ENCODE results near the gene TPRG1L.
A peak's percentile ranks its signal among the peaks of the same experiment; 100 is the strongest.
"Not testable (repeated sequence)": the region's sequence is repeated elsewhere in the genome, so short reads cannot be mapped to it uniquely, and the experiment has no call there.

TPRG1L gene

DNA sequence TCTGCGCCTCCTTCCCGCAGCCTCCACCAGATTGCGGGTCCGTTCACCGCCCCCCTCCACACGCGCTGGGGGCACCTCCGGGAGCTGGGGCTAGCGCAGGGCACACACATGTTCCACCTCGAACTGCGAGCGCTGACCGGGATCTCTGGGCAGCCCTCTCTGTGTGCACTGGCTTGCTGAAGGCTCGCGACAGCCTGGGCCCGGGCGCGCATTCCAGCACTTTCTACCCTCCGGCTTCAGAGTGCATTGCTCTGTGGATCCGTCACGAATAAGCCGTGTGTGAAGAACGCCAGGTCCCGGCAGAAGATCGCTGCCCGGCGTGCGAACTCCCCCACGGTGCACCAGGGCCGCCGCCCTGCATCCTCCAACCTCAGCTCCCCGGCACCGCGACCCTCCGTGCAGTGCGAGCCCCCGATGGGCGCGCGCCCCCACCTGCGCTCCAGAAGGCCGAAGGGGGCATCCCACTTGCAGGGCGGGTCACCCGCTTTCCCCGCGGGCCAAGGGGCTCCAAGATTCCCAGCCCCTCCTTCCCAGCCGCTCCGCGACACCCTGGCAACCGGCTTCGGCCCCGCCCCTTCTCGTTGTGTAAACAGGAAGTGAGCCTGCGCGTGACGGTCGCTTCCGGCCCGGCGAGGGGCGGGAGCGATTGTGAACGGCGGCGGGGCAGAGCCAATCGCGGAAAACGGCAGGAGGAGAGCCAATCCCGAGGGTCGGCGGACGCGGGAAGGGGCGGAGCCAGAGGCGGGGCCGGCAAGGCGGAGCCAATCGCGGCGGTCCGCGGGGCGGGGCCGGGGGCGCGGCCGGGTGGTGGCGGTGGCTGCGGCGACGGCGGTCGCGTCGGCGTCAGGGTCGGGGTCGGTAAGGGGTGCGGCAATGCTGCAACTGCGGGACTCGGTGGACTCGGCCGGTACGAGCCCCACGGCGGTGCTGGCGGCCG lies at the start of gene TPRG1L:
Gene TPRG1L (plus strand): TSS at position 816 of the 937 bp plus-strand sequence. CDS start 58 bp downstream, at position 874.
- DNase-seq = peak; percentile 81

- DNase-seq = not testable (repeated sequence)
Observed at GRCh38 chr1:3575515-3575914, 49.3 kb upstream of the TPRG1L start.

DNA sequence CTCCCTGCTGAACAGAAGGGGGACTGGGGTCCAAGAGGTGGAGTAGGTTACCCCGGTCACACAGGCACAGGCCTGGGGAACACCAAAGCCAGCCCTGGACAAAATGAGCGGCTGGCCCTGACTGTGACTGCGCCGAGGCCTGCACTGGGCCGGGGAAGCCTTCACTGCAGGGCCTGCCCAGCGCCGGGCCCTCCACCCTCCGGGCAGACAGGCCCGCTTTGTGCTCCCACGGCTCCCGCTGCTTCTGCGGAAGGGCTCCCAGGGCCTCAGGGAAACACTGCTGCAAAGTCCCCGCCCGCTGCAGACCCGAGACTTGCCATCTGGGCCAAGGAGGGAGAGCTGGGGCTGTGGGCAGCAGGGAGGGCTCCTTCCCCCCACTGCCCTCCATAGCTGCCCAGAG lies 48.8 kb upstream of the TPRG1L start:
- DNase-seq = no peak

DNA sequence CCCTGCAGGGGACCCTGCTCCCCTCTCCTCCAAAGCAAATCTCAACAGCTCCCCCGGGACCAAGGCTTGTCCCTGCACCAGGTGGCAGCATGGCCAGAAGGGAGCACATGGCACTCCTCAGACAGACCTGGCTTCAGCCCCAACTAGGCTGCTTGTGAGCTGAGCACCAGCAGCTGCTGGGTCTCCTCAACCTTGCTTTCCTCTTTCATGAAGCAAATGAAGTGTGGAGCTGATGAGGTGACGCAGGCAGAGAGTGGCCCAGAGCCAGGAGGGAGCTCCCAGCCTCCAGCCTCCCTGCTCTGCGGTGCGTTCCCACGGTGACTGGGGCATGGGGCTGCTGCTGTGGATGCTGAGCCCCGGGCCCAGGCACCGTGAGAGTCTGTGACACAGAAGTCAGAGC lies 47.5 kb upstream of the TPRG1L start:
- DNase-seq = no peak

DNA sequence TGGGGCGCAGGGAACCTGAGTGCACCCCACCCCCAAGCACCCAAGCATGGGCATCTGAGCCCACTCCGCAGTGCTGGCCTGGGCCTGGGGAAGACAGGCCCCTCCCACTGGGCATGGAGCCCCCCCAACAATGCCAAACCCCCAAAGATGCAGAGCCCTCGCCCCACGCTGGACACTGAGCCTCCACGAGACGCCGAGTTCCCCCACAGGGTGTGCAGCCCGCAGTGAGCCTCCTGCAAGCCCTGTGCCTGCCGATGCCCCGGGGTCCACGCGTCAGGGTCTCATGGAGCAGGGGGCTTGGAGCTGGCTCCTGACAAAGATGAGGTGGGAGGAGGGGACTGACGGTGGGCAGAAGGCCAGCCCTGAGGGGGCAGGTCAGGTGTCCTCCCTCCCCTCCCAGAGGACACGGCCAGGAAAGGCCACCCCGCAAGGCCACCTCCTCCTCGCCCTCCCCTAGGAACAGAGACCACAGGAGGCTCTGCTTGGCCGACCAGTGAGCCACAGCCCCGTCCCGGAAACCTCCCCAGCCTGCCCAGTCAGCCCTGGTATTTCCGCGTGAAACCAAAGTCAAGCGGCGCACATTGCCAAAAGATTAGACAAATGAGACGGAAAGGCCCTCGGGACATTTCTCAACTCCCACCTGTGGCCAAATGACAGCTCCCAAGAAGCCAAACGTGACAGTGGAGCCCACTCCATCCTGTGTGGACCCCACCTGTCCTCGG lies 46.9 kb upstream of the TPRG1L start:
- no peak for DNase-seq

GRCh38 chr1:3578433-3578805 lies 46.4 kb upstream of the TPRG1L start:
- DNase-seq = no peak

GRCh38 chr1:3578906-3579305 lies 45.9 kb upstream of the TPRG1L start:
- DNase-seq = no peak

- DNase-seq = no peak
Observed at GRCh38 chr1:3579626-3580025, 45.2 kb upstream of the TPRG1L start.

- DNase-seq = no peak
Observed at GRCh38 chr1:3580231-3580630, 44.6 kb upstream of the TPRG1L start.

GRCh38 chr1:3581296-3582036 lies 43.3 kb upstream of the TPRG1L start:
- DNase-seq = no peak

DNA sequence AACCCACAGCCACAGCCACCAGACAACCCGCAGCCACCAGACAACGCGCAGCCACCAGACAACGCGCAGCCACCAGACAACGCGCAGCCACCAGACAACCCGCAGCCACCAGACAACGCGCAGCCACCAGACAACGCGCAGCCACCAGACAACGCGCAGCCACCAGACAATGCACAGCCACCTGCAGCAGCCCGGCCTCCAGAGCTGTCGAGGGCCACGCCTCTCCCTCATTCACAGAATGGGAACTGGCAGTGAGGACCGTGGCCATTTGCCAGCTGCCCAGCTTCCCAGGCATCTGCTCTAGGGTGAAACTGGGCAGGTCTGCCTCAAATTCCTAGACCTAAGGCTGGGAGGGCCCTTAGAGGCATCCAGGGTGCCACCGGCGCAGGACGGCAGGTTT lies 41.1 kb upstream of the TPRG1L start:
- not testable (repeated sequence) for DNase-seq

GRCh38 chr1:3584915-3585314 lies 39.9 kb upstream of the TPRG1L start:
- DNase-seq = no peak

GRCh38 chr1:3585353-3585868 lies 39.4 kb upstream of the TPRG1L start:
- DNase-seq = not testable (repeated sequence)

GRCh38 chr1:3585940-3586568 lies 38.8 kb upstream of the TPRG1L start:
- no peak for DNase-seq

DNA sequence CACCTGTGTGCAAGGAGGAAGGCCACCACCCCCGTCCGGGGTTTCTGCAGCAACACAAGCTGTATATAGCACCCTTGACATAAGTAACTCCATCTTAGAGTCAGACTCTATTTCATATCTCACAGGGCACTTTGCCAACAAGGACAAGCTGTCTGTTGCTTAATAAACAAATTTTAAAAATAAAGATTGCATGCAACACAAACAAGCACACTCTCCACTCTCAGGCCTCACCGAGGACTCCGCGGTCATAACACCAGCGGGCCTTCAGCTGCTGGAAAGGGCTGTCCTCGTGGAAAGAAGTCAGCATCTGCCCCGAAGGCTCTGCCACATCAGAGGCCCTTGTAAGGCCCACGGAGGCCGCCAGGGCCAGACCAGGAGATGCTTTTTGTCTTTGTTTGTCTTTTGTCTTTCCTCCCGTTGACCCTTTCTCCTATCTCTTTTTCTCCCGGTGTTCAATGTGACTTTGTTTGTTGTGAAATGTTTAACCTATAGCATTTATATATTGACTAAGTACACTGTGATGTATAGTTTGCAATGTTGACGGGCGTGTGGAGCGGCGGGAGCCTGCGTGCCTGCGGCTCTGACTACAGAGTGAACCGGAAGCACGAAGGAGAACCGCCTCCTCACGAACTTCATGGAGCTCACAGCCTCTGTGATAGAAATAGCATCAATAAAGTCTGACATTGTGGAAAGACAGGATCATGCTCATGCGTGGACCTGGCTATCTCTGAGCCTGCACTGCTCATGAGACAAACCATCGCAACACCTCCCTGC lies 37.6 kb upstream of the TPRG1L start:
- peak; percentile 1 for DNase-seq

DNA sequence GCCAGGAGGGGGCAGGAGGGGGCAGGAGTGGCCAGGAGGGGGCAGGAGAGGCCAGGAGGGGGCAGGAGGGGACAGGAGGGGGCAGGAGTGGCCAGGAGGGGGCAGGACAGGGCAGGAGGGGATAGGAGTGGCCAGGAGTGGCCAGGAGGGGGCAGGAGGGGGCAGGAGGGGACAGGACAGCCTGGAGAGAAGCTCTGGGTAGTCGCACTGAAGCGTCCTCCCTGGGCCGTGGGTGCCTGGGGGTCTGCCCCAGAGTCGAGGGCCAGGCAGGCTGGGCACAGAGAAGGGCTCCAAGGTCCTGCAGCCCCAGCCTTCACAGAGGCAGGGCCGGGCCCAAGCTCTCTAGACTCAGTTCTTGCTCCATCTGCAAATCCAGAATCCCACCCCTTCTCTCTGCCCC lies 36.4 kb upstream of the TPRG1L start:
- DNase-seq = no peak

- peak; percentile 7 for DNase-seq
Observed at GRCh38 chr1:3590139-3590763, 34.6 kb upstream of the TPRG1L start.

- DNase-seq = no peak
Observed at GRCh38 chr1:3590951-3591865, 33.6 kb upstream of the TPRG1L start.

DNA sequence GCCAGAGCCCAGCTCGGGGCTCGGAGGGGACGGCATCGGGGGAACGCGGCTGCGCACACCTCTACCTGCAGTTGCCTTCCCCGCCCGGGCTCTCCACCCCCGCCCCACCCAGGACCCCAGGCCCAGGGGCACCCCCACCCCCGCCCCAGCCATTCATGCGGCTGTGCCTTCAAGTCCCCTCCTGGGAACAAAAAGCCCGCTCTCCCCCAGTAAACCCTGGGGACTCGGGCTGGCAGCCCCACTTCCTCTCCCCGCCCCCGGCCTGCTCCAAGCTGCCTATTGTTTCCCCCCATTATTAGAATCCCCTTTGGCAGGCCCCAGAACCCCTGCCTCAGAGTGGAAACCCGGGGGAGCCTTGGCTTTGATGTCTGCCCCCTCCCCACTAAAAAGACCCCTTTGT lies 31.5 kb upstream of the TPRG1L start:
- DNase-seq = no peak

DNA sequence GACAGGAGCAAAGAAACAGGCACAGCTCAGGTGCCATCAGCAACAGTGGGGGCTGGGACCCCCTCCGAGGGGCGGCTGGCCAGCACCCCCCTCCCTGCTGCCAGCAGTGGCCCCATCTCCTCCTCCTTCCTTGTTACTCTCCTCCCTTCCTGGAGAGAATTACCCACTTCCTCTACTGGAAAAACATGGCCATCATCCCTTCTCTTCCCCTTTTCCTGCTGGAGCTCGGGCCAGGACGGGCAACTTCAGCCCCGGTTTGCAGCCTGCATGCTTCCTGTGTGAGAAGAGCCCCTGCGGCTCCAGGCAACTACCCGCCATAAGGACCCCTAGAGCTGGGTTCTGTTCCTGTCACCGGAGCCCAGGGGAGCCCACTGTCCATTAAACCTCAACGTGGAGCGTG lies 31.1 kb upstream of the TPRG1L start:
- no peak for DNase-seq

Data from NCI-H510A treated with DMSO at 0.1 percent for 48 hours (cell line).